NCI-H345 (cell line): ENCODE data around the gene MIOX.
"Not testable (repeated sequence)": the region's sequence is repeated elsewhere in the genome, so short reads cannot be mapped to it uniquely, and the experiment has no call there.

ENCODE experiments used
- DNase-seq: peaks from one replicate; lab custom pipeline; 2025; lab: John Stamatoyannopoulos, UW

MIOX gene

DNA sequence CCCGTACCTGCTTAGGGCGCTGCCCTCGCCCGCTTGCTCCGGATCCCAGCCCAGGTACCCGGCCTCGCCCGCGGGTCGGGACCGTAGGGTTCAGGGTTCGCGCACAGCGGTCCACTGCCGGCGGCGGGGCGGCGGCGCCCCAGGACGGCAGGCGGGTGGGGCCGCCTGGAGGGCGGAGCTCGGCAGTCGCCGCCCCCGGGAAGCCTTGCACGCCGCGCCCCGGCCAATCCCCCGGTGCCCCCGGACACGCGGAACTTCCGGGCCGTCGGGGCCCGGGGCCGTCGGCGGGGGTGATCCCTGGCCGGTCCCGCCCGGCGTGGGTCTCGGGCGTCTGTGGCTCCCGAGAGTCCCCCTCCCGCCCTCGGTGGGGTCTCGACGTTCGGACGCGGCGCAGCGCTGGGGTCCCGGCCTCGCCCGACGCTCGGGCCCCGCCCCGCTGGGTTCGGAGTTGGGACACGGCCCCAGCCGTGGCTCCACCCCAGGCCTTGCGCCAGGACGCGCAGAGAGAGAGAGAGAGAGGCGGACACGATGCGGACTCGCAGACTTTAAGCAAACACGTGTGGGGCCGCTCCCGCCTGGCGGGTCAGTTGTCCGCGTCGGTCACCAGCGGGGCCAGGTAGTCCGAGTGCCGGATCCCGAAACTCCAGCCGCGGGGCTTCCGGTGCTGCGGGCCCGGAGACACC lies 43.4 kb downstream of the MIOX start, which contains the start of gene TYMP:
TYMP (minus strand) TSS at position 116 of the 683 bp plus-strand sequence. CDS start 303 bp downstream, outside the sequence.
- DNase-seq: peak; percentile 8

DNA sequence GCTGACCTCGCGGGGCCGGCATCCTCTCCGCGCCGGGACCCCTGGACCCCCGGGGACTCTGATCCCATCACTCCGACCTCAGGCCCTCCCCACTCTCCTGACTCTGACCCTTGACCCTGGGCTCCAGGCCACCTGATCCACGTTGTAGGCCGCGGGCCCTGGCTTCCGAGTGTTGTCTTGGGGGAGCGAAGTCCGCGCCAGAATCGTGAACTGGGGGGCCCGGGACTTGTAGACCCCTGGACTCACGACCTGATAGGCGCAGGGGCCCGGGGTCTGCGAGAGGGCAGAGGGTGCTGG lies 43.9 kb downstream of the MIOX start:
- no peak for DNase-seq

DNA sequence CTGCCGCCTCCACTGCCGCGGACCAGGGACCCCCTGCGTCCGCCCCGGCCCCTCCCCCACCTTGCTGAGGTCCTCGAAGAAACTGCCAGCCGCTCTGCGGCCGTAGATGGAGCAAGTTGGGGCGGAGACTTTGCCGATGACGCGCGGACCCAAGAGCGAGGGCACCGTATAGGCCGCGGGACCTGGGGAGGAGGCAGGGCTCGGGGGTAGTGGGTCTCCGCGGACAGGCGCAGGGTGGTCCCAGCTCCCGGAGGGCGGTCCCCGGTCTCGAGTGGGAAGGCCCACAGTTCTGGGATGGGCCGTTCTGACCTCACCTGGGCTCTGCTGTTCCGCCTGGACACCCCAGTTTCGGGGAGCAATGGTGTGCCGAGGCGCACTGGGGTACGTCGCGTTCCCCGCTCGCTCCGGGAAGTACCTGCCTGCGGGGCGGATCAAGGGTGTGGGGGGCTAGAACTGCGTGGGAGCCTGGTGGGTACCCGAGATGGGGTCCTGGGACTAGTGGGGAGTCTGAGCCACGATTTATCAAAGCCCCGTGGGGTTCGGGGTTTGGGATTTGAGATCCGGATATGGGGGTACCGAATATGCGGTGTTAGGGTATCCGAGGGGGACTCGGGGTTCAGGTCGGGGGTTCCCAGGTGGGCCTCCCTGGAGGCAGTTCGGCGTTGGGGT lies 44.4 kb downstream of the MIOX start:
- peak; percentile 34 for DNase-seq

DNA sequence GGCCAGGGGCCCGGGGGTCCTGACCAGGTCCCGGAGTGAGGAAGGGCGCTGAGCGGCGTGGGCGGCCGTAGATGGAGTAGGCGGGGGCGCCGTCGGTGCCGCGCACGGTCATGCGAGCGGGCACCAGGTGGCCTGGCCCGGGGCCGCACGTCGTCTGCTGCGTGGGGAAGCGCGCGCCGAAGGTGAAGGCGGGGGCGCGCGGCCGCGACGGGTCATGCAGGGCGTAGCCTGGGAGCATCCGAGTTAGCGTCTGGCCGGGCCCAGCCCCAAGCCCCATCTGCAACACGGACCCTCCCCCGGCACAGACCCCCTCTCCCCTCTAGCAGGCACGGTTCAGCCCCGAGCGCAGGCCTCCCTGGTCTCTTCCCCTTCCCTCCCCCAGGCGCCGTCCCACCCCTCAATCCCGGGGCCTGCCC lies 44.9 kb downstream of the MIOX start:
- peak; percentile 30 for DNase-seq

DNA sequence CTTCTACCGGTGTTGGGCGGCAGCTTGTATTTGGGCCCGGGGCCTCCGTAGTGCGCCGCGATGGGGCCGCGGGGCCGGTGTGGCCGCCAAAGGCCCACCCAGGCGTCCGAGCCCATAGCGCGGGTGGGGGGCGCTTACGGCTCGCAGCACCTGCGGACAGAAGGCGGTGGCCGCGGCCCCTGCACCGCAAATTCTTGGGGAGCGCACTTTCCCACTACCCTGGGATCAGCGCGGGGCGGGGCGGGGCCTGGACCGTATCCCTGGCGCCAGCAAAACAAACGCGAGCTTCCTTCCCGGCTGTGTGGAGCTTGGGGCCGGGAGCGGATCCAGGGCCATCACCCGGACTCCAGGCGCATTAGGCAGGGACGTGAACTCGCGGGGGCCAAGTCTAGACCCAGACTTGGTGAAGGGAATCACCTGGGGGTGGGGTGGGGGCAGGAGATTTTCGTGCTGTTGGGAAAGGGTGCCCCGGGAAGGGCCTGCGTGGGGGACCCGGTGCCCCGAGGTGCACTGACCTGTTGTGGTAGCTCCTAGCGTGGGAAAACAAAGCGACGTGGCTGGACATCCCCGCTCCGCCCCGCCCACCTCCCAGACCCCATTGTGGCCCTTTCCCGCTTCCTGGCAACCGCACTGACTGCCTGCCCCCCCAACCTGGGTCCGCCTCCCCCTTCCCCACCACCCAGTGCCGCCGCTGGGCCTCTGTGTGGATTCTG lies 45.5 kb downstream of the MIOX start:
- DNase-seq: peak; percentile 39

DNA sequence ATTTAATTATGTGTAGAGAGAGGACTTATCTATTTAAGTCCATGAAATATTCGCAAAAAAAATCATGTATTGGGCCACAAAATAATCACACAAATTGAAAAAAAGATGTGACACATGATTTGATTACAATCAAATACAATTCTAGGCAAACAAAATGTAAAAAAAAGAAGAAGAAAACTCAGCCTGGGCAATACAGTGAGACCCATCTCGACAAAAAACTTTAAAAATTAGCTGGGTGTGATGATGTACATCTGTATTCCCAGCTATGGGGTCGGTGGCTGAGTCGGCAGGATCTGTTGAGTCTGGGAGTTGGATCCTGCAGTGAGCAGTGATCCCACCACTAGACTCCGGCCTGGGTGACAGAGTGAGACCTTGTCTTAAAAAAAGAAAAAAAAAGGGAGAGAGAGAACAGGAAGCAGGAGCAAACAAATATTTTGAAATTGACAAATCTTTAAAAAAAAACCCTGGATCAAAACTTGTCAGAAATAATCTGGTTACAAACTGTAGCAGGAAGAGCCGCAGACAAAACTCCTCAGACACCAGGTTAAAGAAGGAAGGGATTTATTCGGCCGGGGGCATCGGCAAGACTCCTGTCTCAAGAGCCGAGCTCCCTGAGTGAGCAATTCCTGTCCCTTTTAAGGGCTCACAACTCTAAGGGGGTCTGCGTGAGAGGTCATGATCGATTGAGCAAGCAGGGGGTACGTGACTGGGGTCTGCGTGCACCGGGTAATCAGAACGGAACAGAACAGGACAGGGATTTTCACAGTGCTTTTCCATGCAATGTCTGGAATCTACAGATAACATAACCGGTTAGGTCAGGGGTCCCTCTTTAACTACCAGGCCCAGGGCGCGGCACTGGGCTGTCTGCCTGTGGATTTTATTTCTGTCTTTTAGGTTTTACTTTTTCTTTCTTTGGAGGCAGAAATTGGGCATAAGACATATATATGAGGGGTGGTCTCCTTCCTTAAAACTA lies 46.5 kb downstream of the MIOX start:
- DNase-seq: no peak

DNA sequence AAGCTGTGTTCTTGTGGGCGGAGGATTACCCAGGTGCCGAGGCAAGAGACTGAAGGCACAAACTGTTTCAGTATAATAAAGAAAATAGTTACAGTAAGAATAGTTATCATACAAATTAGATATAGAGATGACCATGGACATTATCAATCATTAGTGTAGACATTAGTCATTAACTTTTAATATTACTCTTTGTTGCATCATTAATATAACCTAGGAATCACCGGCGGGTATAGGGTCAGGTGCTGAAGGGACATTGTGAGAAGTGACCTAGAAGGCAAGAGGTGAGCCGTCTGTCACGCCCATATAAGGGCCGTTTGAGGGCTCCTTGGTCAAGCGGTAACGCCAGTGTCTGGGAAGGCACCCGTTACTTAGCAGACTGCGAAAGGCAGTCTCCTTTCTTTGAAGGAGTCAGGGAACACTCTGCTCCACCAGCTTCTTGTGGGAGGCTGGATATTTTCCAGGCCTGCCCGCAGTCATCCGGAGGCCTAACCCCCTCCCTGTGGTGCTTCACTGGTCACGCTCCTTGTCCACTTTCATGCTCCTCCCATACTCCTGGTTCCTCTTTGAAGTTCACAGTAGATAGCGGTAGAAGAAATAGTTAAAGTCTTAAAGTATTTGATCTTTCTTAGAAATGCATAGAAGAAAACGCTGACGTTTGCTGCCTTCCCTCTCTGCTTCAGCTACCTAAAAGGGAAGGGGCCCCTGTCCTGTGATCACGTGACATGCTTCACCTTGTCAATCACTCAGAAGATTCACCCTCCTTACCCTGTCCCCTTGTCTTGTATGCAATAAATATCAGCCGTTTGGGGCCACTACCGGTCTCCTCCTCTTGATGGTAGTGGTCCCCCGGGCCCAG lies 47.4 kb downstream of the MIOX start:
- not testable (repeated sequence) for DNase-seq

DNA sequence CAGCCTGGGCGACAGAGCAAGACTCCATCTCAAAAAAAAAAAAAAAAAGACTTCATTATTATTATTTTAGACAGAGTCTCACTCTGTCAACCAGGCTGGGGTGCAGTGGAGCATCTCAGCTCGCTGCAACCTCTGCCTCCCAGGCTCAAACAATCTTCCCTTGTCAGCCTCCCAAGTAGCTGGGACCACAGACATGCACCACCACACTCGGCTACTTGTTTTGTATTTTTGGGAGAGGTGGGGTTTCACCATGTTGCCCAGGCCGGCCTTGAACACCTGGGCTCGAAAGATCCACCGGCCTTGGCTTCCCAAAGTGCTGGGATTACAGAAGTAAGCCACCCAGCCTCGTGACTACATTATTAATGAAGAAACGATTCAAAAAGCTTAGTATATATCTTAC lies 48.5 kb downstream of the MIOX start:
- no peak for DNase-seq

DNA sequence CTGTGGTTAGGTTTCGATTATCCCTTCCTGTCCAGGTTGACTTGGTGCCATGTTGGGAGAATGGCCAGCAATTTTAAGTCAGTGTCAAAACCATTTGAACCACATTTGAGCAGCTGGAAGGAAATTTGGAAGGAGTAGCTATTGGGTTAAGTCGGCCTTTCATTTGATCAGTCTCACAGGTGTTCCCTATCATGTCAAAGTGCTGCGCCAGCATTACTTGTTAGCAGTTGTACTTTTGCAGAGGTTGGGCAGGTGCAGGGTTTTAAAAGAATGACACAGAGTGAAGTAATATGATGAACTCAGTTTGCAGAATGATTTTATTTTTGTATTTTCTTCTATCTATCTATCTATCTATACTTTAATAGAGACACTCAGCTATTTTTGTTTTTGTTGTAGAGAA lies 49.6 kb downstream of the MIOX start:
- no peak for DNase-seq

DNA sequence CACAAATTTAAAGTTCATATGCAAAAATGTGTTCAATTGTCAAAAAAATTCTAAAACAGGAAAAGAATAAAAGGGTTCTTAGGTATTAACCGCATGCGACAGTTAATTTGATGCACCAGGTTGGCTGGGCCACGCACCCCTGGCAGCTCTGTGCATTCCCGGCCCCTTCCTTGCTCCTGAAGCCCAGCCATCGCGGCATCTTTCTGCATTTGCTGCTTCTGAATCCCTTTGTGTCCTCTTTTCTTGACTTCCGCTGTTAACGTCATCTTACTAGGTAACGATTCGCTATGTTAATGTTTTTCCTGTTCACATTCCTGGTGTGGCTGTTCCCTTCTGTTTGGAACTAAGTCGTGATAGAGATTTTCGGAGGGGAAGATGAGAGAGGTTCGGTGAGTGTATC lies 51.1 kb downstream of the MIOX start:
- no peak for DNase-seq
